DMS53 treated with DMSO at 0.1 percent for 48 hours (cell line): Measurements from ENCODE around the gene LIPG.
A peak's percentile ranks its signal among the peaks of the same experiment; 100 is the strongest.

Experiments used
- DNase-seq: peaks from one replicate; lab custom pipeline; 2025; ENCODE audit not compliant: unreplicated experiment; lab: John Stamatoyannopoulos, UW

Gene LIPG

GRCh38 chr18:49631146-49631866 lies 69.4 kb downstream of the LIPG start:
- DNase-seq: no peak

DNA sequence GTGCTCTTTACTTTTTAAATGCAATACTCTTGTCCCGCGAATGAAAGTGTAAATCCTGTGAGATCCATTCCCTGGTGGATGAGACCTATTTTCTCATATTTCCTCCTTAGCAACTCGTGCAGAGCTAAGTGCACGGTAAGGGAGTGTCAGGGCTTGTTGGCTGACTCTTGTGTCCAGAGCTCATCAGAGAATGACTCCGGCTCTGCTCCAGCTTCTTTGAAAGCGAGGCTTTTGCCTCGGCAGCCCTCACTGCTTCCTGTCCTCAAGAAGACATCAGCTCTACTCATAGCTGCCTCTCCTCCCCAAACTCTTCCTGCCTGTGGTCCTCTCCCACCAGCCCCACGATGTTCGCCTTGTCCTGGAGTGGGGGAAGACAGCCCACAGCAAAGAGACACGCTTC lies 70.7 kb downstream of the LIPG start:
- DNase-seq: peak; percentile 51

- no peak for DNase-seq
These were observed 76.4 kb downstream of the LIPG start for GRCh38 chr18:49638209-49638785.

GRCh38 chr18:49638891-49639557 lies 77.2 kb downstream of the LIPG start:
- DNase-seq: peak; percentile 92

GRCh38 chr18:49639643-49640391 lies 78.0 kb downstream of the LIPG start:
- no peak for DNase-seq

DNA sequence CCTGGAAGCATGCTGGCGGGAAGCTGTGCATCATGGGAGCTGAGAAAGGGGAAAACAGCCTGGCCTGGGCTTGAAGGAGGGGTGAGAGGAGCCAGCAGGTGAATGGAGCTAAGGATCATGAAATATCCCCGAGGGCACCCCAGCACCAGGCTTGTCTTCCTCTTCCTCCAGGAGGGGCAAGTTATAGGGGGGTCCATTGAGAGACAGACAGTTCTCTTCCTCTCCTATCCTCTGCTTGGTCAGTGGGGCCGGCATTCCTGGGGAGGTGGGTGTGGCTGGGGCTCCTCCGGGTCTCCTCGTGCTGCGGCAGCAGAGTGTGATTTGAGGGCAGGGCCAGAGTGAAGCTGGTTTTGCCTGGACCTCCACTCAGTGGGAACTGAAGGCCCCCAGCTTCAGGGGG lies 78.9 kb downstream of the LIPG start:
- no peak for DNase-seq

- DNase-seq: no peak
These were observed 83.3 kb downstream of the LIPG start for GRCh38 chr18:49645196-49645595.

GRCh38 chr18:49645841-49646351 lies 84.0 kb downstream of the LIPG start:
- no peak for DNase-seq

DNA sequence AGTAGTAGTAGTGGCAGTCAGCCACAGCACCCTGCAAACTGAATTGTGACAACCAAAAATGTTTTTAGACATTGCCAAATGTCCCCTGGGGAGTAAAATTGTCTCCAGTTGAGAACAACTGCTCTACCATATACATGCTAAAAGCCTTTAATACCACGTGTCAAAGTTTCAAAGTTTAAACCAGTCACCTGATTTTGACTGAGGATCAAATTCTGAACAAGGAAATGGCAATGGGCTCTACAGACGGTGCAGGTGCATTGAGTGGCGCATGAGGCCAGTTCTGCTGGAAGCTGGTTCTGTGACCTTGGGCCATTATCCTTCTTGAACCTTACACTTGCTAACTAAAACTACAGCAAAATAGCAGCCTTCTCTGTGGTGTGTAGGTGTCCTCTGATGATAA lies 85.0 kb downstream of the LIPG start:
- DNase-seq: no peak

DNA sequence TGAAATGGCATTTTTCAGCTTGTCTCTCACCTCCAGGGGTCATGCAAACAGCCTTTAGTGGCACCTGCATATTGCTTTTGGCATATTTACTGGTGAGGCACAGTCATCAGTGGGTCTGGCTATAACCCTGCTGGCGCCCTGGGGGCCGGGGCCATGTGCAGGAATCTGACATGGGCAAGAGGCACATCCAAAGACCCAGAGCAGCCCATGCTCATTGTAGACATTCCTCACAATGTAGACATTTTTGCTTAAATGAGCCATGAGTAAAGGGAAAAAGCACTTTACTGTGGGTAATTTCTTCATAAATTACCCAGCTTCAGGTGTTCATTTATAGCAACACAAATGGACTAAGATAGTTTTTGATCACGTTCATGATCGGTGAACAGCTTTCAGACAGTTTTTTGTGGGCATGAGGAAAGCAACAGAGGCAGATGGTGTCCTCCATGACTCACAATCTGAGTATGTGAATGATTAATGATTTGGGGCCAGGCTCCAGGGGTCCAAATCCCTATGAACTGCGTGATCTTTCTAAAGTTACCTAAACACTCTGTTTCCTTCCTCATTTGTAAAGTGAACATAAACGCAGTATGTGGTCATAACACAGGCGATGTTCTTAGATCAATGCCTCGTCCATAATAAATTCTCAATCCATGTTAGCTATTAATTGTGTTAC lies 85.8 kb downstream of the LIPG start:
- no peak for DNase-seq

GRCh38 chr18:49648326-49648725 lies 86.5 kb downstream of the LIPG start:
- no peak for DNase-seq
